HEK293 (cell line): Measurements from ENCODE around the gene LRRC8B.

Source experiments
- CTCF ChIA-PET: fragments of 350-600 bp; formaldehyde crosslinking; extraction: SDS; loops from one replicate; lab custom pipeline; 2021; ENCODE audit warnings: antibody characterized with exemption; lab: Yijun Ruan, JAX
- POLR2A ChIA-PET: fragments of 300-600 bp; formaldehyde crosslinking; extraction: SDS; loops from one replicate; lab custom pipeline; 2020; ENCODE audit warnings: antibody characterized with exemption, inconsistent platforms; lab: Yijun Ruan, JAX
- H3K27ac ChIP-seq: fragments of 200-500 bp; sonication (Bioruptor generic); 2 replicates; pipeline ENCODE4 v1.5.1; 2014; ENCODE audit warnings: low read depth, low read length, control low read depth, inconsistent platforms; ENCODE audit errors: extremely low read depth
- H3K36me3 ChIP-seq, 2 experiments: fragments of 200-500 bp in 1 of 2; sonication (Bioruptor generic) in 1 of 2; 1 replicate in 1 of 2; 2 replicates in 1 of 2; pipeline ENCODE4 v1.5.1; 2014 to 2017; ENCODE audit warnings: inconsistent platforms in 2 of 2, low read length in 2 of 2; ENCODE audit not compliant: control insufficient read depth in 2 of 2, insufficient read depth in 1 of 2
- H3K4me1 ChIP-seq: fragments of 200-500 bp; sonication (Bioruptor generic); 2 replicates; pipeline ENCODE4 v1.5.1; 2014; ENCODE audit warnings: mild to moderate bottlenecking, low read length, inconsistent platforms; ENCODE audit not compliant: control insufficient read depth, insufficient read depth
- H3K4me3 ChIP-seq: 2 replicates; pipeline ENCODE4 v1.5.1; 2011; ENCODE audit warnings: low read depth, mild to moderate bottlenecking, control low read depth, low read length, moderate library complexity
- H3K9me3 ChIP-seq: fragments of 200-500 bp; sonication (Bioruptor generic); 2 replicates; pipeline ENCODE4 v1.5.1; 2014; ENCODE audit warnings: low read depth, low read length, inconsistent platforms; ENCODE audit not compliant: control insufficient read depth, insufficient read depth
- CTCF ChIP-seq: fragments of 450-650 bp; formaldehyde crosslinking; IDR thresholded peaks from 2 replicates; pipeline ENCODE4 v1.5.1; 2016; ENCODE audit warnings: missing biosample characterization, missing genetic modification characterization
- WT1 ChIP-seq: fragments of 450-650 bp; formaldehyde crosslinking; IDR thresholded peaks from 2 replicates; pipeline ENCODE4 v1.5.1; 2016; ENCODE audit warnings: missing biosample characterization, missing genetic modification characterization
- YY2 ChIP-seq: fragments of 450-650 bp; formaldehyde crosslinking; IDR thresholded peaks from 2 replicates; pipeline ENCODE4 v1.5.1; 2016; ENCODE audit warnings: missing biosample characterization, missing genetic modification characterization
- ZFHX2 ChIP-seq: fragments of 450-650 bp; formaldehyde crosslinking; conservative IDR thresholded peaks from 2 replicates; pipeline ENCODE4 v1.5.1; 2016; ENCODE audit warnings: missing biosample characterization, missing genetic modification characterization
- ZNF311 ChIP-seq: fragments of 450-650 bp; formaldehyde crosslinking; IDR thresholded peaks from 2 replicates; pipeline ENCODE4 v1.5.1; 2017; ENCODE audit warnings: missing biosample characterization, missing genetic modification characterization, borderline replicate concordance
- ZNF350 ChIP-seq: fragments of 450-650 bp; formaldehyde crosslinking; IDR thresholded peaks from 2 replicates; pipeline ENCODE4 v1.5.0; 2017; ENCODE audit warnings: missing biosample characterization, mild to moderate bottlenecking, missing genetic modification characterization
- ZNF571 ChIP-seq: fragments of 450-650 bp; formaldehyde crosslinking; IDR thresholded peaks from 2 replicates; pipeline ENCODE4 v1.5.0; 2017; ENCODE audit warnings: missing biosample characterization, missing genetic modification characterization
- ZNF610 ChIP-seq: fragments of 450-650 bp; formaldehyde crosslinking; IDR thresholded peaks from 2 replicates; pipeline ENCODE4 v1.5.1; 2016; ENCODE audit warnings: missing biosample characterization, missing genetic modification characterization, borderline replicate concordance
- ZNF837 ChIP-seq: fragments of 450-650 bp; formaldehyde crosslinking; IDR thresholded peaks from 2 replicates; pipeline ENCODE4 v1.5.1; 2016; ENCODE audit warnings: missing biosample characterization, missing genetic modification characterization
- TF ChIP-seq, protein P1 (sequence below): fragments of 450-650 bp; formaldehyde crosslinking; IDR thresholded peaks from 2 replicates; pipeline ENCODE4 v1.5.1; 2017; ENCODE audit warnings: missing biosample characterization, missing genetic modification characterization
- TF ChIP-seq, protein P2 (sequence below): sonication (generic); formaldehyde crosslinking; IDR thresholded peaks from 2 replicates; pipeline ENCODE4 v1.8.1; 2022; ENCODE audit warnings: mild to moderate bottlenecking, moderate library complexity, missing genetic modification reagents
- TF ChIP-seq, protein P3 (sequence below): fragments of 450-650 bp; IDR thresholded peaks from 2 replicates; pipeline ENCODE4 v1.5.1; 2018; ENCODE audit warnings: missing biosample characterization, missing genetic modification characterization
- TF ChIP-seq, protein P4 (sequence below): fragments of 450-650 bp; formaldehyde crosslinking; IDR thresholded peaks from 2 replicates; pipeline ENCODE4 v1.5.1; 2016; ENCODE audit warnings: missing biosample characterization, missing genetic modification characterization

LRRC8B gene

DNA sequence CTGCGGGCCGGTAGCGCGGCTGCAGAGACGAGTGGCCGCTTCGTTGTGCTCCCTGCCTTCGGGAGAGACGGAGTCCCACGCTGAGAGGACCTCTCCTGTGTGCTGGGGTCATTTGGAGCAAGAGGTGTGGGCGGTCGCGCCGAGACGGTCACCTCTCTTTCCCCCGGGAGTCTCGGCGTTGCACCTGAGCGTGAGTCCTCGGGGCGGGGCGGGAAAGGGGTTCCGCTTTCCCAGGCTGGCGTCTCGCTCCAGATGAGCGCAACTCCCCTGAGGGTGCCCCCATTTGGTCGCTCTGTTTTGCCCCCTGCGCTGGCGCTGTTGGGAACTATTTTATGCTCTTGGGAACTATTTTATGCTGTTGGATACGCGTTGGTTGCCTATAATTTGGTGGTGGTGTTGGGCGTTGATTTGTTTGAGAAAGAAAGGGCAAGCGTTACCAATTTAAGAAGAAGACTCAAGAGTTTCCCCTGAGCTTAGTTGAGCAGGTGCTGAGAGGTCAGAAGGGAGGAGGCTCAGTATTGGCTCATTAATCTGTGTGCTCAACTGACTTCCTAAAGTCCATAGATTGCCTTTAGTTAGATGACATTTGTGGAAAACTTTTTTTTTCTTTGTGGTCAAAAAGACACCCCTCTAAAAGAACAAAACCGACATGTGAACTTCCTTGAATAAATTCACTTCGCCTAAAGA lies 683 bp downstream of the LRRC8B start (continued):
- TF ChIP-seq ZFHX2 (tag by site-specific recombination) = peak; percentile 3
- TF ChIP-seq, all 188 proteins: peak for 54

- Histone ChIP-seq H3K27ac (no peak overlapping the region), H3K4me3 (no peak overlapping the region), H3K4me1 (no peaks in the 10 kb centered on the region), H3K9me3 (no peaks in the 10 kb centered on the region), H3K36me3 (peaks cover 0 to 3% of the 10 kb centered on the region in 2 experiments; a peak in 1 of 3 replicates)
- CTCF ChIA-PET = no interaction called here
- POLR2A ChIA-PET = no interaction called here
- no peak for TF ChIP-seq ZNF610 (tag by site-specific recombination)
- TF ChIP-seq, protein P1, sequence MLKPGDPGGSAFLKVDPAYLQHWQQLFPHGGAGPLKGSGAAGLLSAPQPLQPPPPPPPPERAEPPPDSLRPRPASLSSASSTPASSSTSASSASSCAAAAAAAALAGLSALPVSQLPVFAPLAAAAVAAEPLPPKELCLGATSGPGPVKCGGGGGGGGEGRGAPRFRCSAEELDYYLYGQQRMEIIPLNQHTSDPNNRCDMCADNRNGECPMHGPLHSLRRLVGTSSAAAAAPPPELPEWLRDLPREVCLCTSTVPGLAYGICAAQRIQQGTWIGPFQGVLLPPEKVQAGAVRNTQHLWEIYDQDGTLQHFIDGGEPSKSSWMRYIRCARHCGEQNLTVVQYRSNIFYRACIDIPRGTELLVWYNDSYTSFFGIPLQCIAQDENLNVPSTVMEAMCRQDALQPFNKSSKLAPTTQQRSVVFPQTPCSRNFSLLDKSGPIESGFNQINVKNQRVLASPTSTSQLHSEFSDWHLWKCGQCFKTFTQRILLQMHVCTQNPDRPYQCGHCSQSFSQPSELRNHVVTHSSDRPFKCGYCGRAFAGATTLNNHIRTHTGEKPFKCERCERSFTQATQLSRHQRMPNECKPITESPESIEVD (tag by site-specific recombination) = no peak
- TF ChIP-seq YY2 (tag by site-specific recombination) = no peak
Measured at GRCh38 chr1:89527256-89527655, 2.6 kb downstream of the LRRC8B start.

GRCh38 chr1:89527750-89528381 lies 3.2 kb downstream of the LRRC8B start:
- H3K4me1 ChIP-seq = no peaks in the 10 kb centered on the region
- no peak overlapping the region for H3K27ac ChIP-seq
- peaks cover 0 to 3% of the 10 kb centered on the region in 2 experiments; a peak in 1 of 3 replicates for H3K36me3 ChIP-seq
- CTCF ChIA-PET = no interaction called here
- TF ChIP-seq, protein P2, sequence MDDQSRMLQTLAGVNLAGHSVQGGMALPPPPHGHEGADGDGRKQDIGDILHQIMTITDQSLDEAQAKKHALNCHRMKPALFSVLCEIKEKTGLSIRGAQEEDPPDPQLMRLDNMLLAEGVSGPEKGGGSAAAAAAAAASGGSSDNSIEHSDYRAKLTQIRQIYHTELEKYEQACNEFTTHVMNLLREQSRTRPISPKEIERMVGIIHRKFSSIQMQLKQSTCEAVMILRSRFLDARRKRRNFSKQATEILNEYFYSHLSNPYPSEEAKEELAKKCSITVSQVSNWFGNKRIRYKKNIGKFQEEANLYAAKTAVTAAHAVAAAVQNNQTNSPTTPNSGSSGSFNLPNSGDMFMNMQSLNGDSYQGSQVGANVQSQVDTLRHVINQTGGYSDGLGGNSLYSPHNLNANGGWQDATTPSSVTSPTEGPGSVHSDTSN (CRISPR knock-in tag) = no peak
- TF ChIP-seq ZNF350 (tag by site-specific recombination) (no peak), ZNF837 (tag by site-specific recombination) (no peak), ZNF571 (tag by site-specific recombination) (no peak), WT1 (tag by site-specific recombination) (no peak), CTCF (tag by site-specific recombination) (no peak), ZNF311 (tag by site-specific recombination) (no peak)
- TF ChIP-seq, protein P3, sequence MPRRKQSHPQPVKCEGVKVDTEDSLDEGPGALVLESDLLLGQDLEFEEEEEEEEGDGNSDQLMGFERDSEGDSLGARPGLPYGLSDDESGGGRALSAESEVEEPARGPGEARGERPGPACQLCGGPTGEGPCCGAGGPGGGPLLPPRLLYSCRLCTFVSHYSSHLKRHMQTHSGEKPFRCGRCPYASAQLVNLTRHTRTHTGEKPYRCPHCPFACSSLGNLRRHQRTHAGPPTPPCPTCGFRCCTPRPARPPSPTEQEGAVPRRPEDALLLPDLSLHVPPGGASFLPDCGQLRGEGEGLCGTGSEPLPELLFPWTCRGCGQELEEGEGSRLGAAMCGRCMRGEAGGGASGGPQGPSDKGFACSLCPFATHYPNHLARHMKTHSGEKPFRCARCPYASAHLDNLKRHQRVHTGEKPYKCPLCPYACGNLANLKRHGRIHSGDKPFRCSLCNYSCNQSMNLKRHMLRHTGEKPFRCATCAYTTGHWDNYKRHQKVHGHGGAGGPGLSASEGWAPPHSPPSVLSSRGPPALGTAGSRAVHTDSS = no peak
- TF ChIP-seq, protein P4, sequence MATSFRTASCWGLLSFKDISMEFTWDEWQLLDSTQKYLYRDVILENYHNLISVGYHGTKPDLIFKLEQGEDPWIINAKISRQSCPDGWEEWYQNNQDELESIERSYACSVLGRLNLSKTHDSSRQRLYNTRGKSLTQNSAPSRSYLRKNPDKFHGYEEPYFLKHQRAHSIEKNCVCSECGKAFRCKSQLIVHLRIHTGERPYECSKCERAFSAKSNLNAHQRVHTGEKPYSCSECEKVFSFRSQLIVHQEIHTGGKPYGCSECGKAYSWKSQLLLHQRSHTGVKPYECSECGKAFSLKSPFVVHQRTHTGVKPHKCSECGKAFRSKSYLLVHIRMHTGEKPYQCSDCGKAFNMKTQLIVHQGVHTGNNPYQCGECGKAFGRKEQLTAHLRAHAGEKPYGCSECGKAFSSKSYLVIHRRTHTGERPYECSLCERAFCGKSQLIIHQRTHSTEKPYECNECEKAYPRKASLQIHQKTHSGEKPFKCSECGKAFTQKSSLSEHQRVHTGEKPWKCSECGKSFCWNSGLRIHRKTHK (tag by site-specific recombination) = no peak
- POLR2A ChIA-PET = no interaction called here
- H3K4me3 ChIP-seq = no peak overlapping the region
- no peaks in the 10 kb centered on the region for H3K9me3 ChIP-seq
